HFF-Myc (cell line): ENCODE results near the gene TTC39B.

ENCODE experiments used
- DNase-seq: peaks from one replicate; pipeline ENCODE4 v3.0.0-alpha.2; 2011; ENCODE audit warnings: low read depth; ENCODE audit errors: extremely low read depth
- H3K4me3 ChIP-seq: replicated peaks from 2 replicates; pipeline ENCODE4 v1.5.1; 2011; ENCODE audit warnings: low read depth, mild to moderate bottlenecking, control low read depth, low read length
- CTCF ChIP-seq: IDR thresholded peaks from 2 replicates; pipeline ENCODE4 v1.5.1; 2012; ENCODE audit warnings: mild to moderate bottlenecking, low read depth, low read length, control low read depth; ENCODE audit errors: missing control alignments

TTC39B gene

GRCh38 chr9:15206903-15207696 lies 99.9 kb downstream of the TTC39B start:
- DNase-seq = no peak
- H3K4me3 ChIP-seq = no peak overlapping the region
- TF ChIP-seq CTCF = no peak

GRCh38 chr9:15205632-15206420 lies 101.2 kb downstream of the TTC39B start:
- no peak overlapping the region for H3K4me3 ChIP-seq
- no peak for TF ChIP-seq CTCF
- DNase-seq = no peak

GRCh38 chr9:15203581-15203980 lies 103.4 kb downstream of the TTC39B start:
- DNase-seq = no peak
- TF ChIP-seq CTCF = no peak
- H3K4me3 ChIP-seq = no peak overlapping the region

- TF ChIP-seq CTCF = no peak
- DNase-seq = no peak
- H3K4me3 ChIP-seq = no peak overlapping the region
Observed at GRCh38 chr9:15200111-15200510, 106.9 kb downstream of the TTC39B start.

- no peak overlapping the region for H3K4me3 ChIP-seq
- no peak for TF ChIP-seq CTCF
- no peak for DNase-seq
Observed at GRCh38 chr9:15192856-15193255, 114.2 kb downstream of the TTC39B start.

- no peak for TF ChIP-seq CTCF
- no peak for DNase-seq
- no peak overlapping the region for H3K4me3 ChIP-seq
Observed at GRCh38 chr9:15191378-15191777, 115.6 kb downstream of the TTC39B start.
